Stimulated activated CD4-positive, alpha-beta T cell treated with anti-CD3 and anti-CD28 coated beads, Interleukin-4, amount 100 ng/mL, for 4 hours (primary cell): ENCODE results near the gene PCBD1.

Experiments used
- DNase-seq, 2 experiments: peaks; one replicate each; pipeline ENCODE4 v3.0.0-alpha.2; 2020

PCBD1 gene

DNA sequence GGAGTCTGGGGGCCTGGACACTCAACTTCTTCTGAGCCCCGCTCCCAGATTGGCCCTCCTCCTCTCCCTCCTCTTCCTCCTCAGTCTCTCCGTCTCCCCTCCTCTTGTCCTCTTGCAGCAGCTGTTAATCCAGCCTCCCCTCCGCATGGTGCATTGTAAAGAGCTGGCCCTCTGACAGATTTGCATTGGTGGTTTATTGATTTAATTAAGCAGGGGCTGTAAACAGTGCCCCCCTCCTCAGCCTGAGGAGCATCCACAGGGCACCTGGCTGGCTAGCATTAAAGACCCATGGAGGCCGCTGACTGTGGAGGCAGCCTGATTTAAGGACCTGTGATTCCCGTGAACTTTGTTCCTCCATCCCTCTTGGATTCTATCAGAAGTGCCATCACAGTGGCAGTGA, 28.9 kb upstream of the PCBD1 start:
- DNase-seq: no peak

GRCh38 chr10:70916241-70916640, 27.9 kb upstream of the PCBD1 start:
- no peak for DNase-seq

DNA sequence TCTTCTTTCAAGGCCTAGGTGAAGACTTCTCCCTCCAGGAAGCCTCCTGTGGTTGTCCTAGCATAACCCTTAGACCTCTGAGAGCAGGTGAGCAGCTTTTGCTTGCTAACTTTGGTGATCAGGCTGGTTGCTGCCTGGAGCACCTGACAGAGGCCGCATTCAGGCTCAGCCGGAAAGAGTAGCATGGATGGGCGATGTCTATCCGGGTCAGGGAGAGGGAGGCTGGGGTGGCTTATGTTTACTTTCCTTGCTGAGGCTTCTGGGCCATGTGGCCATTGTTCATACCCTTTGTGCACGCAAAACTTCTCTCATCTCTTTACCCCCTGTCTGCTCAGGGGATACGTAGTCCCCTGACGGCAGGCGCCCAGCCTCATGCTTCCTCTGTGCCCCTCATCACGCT, 27.4 kb upstream of the PCBD1 start:
- DNase-seq: no peak

GRCh38 chr10:70915206-70915605, 26.8 kb upstream of the PCBD1 start:
- no peak for DNase-seq

DNA sequence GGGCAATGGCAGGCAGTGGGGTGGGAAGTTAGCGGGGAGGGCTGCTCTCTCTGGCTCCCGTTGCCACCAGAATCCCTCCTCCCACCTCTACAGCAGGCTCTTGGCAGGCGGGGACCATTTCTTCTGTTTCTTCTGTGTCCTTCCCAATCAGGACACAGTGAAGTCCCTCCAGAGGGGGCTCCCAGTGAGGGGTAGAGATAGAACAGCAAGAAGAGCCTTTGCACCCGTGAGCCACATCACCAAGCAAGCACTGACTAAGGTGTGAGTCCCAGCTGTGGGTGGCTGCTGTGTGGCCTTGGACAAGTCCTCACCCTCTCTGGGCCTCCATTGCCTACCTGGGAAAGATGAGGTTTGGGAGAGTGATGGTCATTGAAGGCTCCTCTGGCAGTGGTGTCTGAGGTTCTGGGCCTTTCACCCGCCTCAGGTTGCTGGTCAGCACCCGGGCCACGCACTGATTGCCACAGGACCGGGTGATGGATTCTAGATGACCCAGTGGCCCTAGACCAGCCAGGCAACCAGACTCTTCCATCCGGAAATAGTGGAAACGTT, 26.0 kb upstream of the PCBD1 start:
- DNase-seq: no peak

DNA sequence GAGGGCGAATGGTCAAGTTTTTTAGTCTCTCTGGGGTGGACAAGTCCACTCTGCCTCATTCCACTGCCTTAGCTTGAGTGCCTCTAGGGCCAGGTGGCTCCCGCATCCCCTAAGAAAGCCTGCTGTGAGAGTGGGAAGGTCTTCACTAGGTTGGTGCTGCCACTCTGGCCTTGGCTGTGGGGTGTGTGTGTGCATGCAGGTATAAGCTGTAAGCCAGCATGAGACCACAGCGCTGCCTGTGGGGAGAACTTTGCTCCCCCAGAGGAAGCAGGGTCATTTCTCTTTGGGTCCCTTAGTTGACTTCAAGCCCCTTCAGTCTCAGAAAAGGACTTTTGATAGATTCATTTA, 25.5 kb upstream of the PCBD1 start:
- no peak for DNase-seq

DNA sequence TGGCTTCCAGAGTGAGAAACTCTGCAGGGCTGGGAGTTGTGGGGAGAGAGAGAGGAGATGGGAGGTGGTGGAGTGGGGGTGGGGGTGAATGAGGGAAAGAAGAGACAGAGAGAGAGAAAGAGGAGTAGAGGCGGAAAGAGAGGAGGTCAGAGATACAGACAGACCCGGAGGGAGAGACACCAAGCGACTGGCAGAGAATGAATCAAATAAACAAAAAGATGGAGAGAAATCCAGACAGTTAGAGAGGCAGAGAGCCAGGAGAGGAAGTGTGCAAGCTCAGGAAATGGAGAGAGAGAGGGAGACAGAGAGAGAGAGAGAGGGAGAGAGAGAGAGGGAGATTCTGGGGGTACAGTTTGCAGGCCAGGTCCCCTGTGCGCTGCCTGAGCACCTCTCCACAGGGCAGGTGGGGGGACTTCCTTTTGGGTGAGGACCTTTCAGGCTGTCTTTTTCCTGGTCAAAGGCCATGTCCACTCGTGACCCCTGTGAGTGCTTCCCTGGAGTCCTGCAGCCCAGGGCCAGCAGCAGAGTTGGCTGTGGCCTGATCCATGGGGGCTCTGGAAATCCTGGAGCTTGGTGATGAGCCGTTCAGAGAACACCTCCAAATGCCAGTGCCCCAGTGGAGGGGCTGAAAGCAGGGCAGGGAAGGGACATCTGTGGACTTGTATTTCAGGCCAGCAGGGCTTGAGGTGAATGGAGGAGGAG, 25.0 kb upstream of the PCBD1 start:
- DNase-seq: no peak

DNA sequence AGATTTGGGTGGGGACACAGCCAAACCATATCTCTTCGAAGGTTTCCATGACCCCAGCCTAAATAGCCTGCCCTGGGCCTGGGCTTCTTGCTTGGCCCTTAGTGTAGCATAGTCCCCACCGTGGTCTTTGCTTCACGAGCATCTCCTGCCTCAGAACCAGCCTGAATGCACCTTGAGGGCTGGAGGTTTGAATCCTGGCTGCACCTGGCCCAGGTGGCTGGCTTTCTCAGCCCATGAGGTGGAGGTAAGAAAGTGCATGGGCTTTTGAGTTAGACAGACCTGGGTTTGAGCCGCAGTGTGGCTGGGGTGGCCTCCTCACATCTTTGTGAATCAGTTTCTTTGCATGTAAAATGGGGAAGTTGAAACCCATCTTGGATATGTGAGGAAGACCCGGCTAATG, 24.2 kb upstream of the PCBD1 start:
- DNase-seq: no peak

DNA sequence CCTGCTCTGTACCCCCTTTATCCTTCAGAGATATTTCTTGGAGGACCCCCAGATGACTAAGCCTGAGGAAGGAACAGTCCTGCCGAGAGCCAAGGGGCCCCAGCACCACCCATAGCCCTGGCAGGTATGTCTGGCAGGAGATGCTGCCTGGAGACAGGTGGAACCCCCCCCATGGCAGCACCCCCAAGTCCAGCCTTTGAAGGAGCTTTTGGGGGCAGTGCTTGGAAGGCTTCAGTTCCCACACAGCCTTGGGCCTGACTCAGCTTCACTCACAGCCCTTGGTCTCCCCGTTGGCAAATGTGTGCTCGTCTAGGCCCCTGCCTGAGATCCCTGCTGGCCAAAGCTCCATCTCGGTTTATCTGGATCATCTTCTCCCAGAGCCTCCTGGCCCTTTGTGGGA, 23.0 kb upstream of the PCBD1 start:
- DNase-seq: no peak

GRCh38 chr10:70910486-70911341, 22.3 kb upstream of the PCBD1 start:
- no peak for DNase-seq

- no peak for DNase-seq
These were observed 21.1 kb upstream of the PCBD1 start for GRCh38 chr10:70909326-70909935.

DNA sequence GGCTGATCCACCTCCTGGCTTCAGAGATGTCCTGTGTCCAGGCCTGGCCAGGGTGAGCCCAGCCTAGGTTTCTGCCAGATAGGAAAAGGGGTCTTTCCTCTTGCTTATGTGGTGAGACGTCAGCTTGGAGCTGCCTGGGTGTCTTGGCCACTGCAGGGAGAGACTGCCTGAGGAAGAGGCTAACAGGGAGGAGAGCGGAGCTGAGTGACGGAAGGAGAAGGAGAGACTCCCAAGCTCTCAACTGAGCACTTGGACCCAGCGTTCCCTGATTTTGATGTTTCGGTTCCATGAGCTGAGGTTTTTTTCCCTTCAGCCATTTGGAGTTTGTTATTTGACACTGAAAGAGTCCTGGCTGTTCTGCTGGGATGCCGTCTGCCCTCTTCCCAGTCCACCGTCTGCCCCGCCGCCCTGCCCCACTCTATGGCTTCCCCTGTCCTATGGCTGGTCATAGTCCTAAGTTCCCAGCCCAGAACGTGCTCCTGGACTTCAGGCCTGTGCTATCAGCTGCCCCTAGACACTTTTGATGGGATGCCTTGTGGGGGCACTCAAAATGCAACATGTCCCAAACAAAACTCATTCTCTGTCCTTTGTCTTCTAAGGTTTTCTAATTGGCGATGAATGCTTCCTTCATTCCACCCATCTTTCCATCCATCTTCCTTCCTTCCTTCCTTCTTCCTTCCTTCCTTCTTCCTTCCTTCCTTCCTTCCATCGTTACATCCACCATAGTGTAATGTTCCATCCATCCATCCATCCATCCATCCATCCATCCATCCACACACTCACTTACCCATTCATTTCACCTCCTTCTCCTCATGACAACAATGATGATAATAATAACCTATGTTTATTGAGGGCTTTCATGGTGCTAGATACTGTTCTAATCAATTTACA, 20.3 kb upstream of the PCBD1 start:
- no peak for DNase-seq

- no peak for DNase-seq
These were observed 19.5 kb upstream of the PCBD1 start for GRCh38 chr10:70907637-70908405.

DNA sequence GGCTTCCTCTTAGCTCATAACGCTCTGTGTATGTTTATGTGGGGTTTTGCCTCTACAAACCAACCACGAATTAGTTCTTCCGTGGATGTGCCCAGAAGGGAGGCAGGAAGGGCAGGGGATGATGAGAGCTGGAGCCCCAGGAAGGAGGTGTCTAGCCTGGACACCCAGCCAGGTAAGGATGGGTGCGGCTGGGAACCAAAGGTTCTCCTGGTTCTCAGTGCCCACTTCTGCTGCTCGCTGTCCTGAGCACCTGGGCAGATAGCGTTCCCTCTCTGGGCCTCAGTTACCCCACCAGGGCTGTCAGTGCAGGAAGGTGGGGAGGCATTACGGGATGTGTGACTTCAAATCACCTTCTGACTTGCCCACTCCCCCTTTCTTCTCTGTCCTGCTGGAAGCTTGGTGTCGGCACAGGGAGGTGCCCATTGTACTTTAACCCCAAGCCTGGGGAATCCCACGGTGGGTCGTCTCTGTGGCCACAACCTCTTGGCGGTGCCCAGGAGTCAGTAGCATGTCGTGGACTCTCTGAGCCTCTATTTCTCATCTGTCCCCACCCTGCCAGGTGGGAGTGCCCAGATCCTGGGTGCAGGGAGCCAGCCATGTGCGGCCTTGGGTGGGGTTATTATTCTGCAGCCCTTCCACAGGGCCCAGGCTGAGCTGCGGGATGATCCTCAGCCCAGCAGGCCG, 18.7 kb upstream of the PCBD1 start:
- no peak for DNase-seq

- no peak for DNase-seq
These were observed 17.8 kb upstream of the PCBD1 start for GRCh38 chr10:70906031-70906783.

DNA sequence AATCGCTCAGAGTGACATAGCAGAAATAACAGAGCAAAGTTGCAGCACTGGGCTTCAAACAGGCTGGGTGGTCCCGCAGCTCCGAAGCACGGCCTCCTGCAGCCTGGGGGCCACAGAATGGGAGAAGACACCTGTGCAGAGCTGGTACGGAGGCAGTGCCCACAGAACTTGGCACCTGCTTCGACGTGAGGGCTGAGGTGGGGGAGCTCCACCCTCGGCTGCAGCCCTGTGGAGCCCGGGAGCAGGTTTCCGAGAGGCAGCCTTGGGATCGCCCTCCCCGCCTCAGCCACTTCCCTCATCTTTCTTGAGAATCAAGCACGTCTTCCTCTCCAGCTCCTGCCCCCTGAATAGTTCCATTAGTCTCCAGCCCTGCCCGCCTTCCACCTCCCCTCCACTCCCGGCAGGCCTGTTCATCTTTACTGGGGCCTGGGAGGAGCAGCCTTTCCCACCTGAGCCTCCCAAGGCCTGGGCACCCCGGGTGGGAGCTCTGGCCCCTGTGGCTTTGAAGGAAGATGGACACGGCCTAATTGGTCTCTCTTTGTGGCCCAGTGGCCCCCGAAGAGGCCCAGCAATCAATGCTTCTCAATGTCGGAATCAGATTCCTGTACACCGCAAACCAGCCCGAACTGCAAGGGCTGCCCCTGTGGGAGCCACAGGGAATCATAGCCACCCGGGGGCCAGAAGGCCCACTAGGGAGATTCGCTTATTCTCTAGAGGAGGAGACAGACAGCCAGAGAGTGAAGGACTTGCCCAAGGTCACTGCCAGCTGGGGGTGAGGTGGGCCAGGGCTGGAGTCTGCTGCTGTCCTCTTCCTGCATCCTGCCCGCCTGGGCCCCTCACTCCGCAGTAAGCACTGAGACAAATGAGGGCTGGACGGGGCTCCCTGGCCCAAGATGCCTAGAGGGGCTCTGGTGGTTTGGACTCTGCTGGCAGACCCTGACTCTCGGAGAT, 17.0 kb upstream of the PCBD1 start:
- no peak for DNase-seq

- peak in 1 of 2 experiments; percentile 15 for DNase-seq
These were observed 15.0 kb upstream of the PCBD1 start for GRCh38 chr10:70903262-70903921.

DNA sequence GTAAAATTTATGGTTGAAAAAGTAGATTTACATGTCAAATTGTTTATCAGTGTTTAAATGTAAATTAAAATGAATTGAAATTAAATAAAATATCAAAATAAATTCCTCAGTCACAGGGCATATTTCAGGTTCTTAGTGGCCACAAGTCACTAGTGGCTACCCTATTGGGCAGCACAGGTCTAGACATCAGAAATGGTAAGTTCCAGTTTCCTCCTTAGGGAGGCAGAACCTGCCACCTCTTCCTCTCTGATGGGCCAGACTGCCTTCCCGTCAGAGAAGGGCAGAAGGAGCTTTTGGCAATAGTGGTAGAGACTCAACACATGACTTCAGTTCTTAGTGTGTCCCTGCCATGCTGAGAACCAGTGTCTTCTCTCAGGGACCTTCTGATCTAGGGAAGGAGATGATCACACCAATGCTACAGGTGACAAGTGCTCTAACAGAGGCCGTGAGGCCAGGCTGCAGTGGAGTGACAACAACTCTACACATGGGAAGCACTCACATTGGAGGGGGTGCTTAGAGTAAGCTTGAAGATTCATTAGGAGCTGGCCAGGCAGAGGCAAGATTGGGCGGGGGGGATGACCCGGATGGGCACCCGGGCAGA, 14.4 kb upstream of the PCBD1 start:
- DNase-seq: no peak
